ENCODE data around the gene TRMT44.

Gene TRMT44

GRCh38 chr4:8407316-8407715 is 33.3 kb upstream of the TRMT44 start:
- Histone ChIP-seq H3K9me3 (ENCODE audit: insufficient read depth, low read depth, low read length) (no peaks in the 10 kb centered on the region), H3K27me3 (ENCODE audit: insufficient read depth, low read length) (no peaks in the 10 kb centered on the region), H3K36me3 (ENCODE audit: insufficient read depth, low read length) (peaks cover 5% of the 10 kb centered on the region; the same call in 1 of the 2 replicates), H3K4me1 (ENCODE audit: insufficient read depth, low read length) (peaks cover 5% of the 10 kb centered on the region), H3K27ac (ENCODE audit: low read depth, low read length) (no peak overlapping the region), H3K9ac (ENCODE audit: low read depth, low read length) (no peak overlapping the region), H3K4me3 (ENCODE audit: low read length) (no peak overlapping the region)
- WGBS = 96% methylated on average over 14 of the region's 14 CpGs

- no peaks in the 10 kb centered on the region for H3K9me3 ChIP-seq (ENCODE audit: insufficient read depth, low read depth, low read length)
- 94% methylated on average over 9 of the region's 9 CpGs for WGBS
- peaks cover 5% of the 10 kb centered on the region for H3K4me1 ChIP-seq (ENCODE audit: insufficient read depth, low read length)
- no peak overlapping the region for H3K9ac ChIP-seq (ENCODE audit: low read depth, low read length)
- H3K4me3 ChIP-seq (ENCODE audit: low read length) = no peak overlapping the region
- peaks cover 5% of the 10 kb centered on the region; the same call in 1 of the 2 replicates for H3K36me3 ChIP-seq (ENCODE audit: insufficient read depth, low read length)
- no peaks in the 10 kb centered on the region for H3K27me3 ChIP-seq (ENCODE audit: insufficient read depth, low read length)
- H3K27ac ChIP-seq (ENCODE audit: low read depth, low read length) = no peak overlapping the region
Observed at GRCh38 chr4:8407756-8408155, 32.8 kb upstream of the TRMT44 start.

- 92% methylated on average over 17 of the region's 17 CpGs for WGBS
- H3K27me3 ChIP-seq (ENCODE audit: insufficient read depth, low read length) = no peaks in the 10 kb centered on the region
- peaks cover 5% of the 10 kb centered on the region; the same call in 1 of the 2 replicates for H3K36me3 ChIP-seq (ENCODE audit: insufficient read depth, low read length)
- H3K9me3 ChIP-seq (ENCODE audit: insufficient read depth, low read depth, low read length) = no peaks in the 10 kb centered on the region
- no peak overlapping the region for H3K9ac ChIP-seq (ENCODE audit: low read depth, low read length)
- peaks cover 5% of the 10 kb centered on the region for H3K4me1 ChIP-seq (ENCODE audit: insufficient read depth, low read length)
- no peak overlapping the region for H3K4me3 ChIP-seq (ENCODE audit: low read length)
- no peak overlapping the region for H3K27ac ChIP-seq (ENCODE audit: low read depth, low read length)
Observed at GRCh38 chr4:8409264-8410065, 31.1 kb upstream of the TRMT44 start.

- Histone ChIP-seq H3K4me3 (ENCODE audit: low read length) (no peak overlapping the region), H3K9ac (ENCODE audit: low read depth, low read length) (no peak overlapping the region), H3K36me3 (ENCODE audit: insufficient read depth, low read length) (peaks cover 12% of the 10 kb centered on the region; the same call in 1 of the 2 replicates), H3K9me3 (ENCODE audit: insufficient read depth, low read depth, low read length) (no peaks in the 10 kb centered on the region), H3K27ac (ENCODE audit: low read depth, low read length) (no peak overlapping the region), H3K4me1 (ENCODE audit: insufficient read depth, low read length) (peaks cover 5% of the 10 kb centered on the region), H3K27me3 (ENCODE audit: insufficient read depth, low read length) (no peaks in the 10 kb centered on the region)
- 87% methylated on average over 9 of the region's 9 CpGs for WGBS
Observed at GRCh38 chr4:8410066-8410625, 30.4 kb upstream of the TRMT44 start.

- Histone ChIP-seq H3K27ac (ENCODE audit: low read depth, low read length) (no peak overlapping the region), H3K9ac (ENCODE audit: low read depth, low read length) (no peak overlapping the region), H3K9me3 (ENCODE audit: insufficient read depth, low read depth, low read length) (no peaks in the 10 kb centered on the region), H3K36me3 (ENCODE audit: insufficient read depth, low read length) (peaks cover 11% of the 10 kb centered on the region; the same call in 1 of the 2 replicates), H3K4me1 (ENCODE audit: insufficient read depth, low read length) (peaks cover 5% of the 10 kb centered on the region), H3K27me3 (ENCODE audit: insufficient read depth, low read length) (no peaks in the 10 kb centered on the region), H3K4me3 (ENCODE audit: low read length) (no peak overlapping the region)
- WGBS = 58% methylated on average over 26 of the region's 26 CpGs
Observed at GRCh38 chr4:8410641-8411271, 29.8 kb upstream of the TRMT44 start.

GRCh38 chr4:8411351-8412180 is 29.0 kb upstream of the TRMT44 start:
- peaks cover 11% of the 10 kb centered on the region; the same call in 1 of the 2 replicates for H3K36me3 ChIP-seq (ENCODE audit: insufficient read depth, low read length)
- H3K27me3 ChIP-seq (ENCODE audit: insufficient read depth, low read length) = no peaks in the 10 kb centered on the region
- H3K9me3 ChIP-seq (ENCODE audit: insufficient read depth, low read depth, low read length) = no peaks in the 10 kb centered on the region
- H3K4me1 ChIP-seq (ENCODE audit: insufficient read depth, low read length) = peaks cover 5% of the 10 kb centered on the region
- 92% methylated on average over 13 of the region's 13 CpGs for WGBS
- H3K4me3 ChIP-seq (ENCODE audit: low read length) = no peak overlapping the region
- no peak overlapping the region for H3K9ac ChIP-seq (ENCODE audit: low read depth, low read length)
- H3K27ac ChIP-seq (ENCODE audit: low read depth, low read length) = no peak overlapping the region

- Histone ChIP-seq H3K4me3 (ENCODE audit: low read length) (no peak overlapping the region), H3K4me1 (ENCODE audit: insufficient read depth, low read length) (peaks cover 5% of the 10 kb centered on the region), H3K36me3 (ENCODE audit: insufficient read depth, low read length) (peaks cover 11% of the 10 kb centered on the region; the same call in 1 of the 2 replicates), H3K9ac (ENCODE audit: low read depth, low read length) (no peak overlapping the region), H3K27ac (ENCODE audit: low read depth, low read length) (no peak overlapping the region), H3K27me3 (ENCODE audit: insufficient read depth, low read length) (no peaks in the 10 kb centered on the region), H3K9me3 (ENCODE audit: insufficient read depth, low read depth, low read length) (no peaks in the 10 kb centered on the region)
- WGBS = 95% methylated on average over 5 of the region's 5 CpGs
Observed at GRCh38 chr4:8412288-8412687, 28.3 kb upstream of the TRMT44 start.

GRCh38 chr4:8414377-8414776 is 26.2 kb upstream of the TRMT44 start:
- 94% methylated on average over 2 of the region's 2 CpGs for WGBS
- no peak overlapping the region for H3K9ac ChIP-seq (ENCODE audit: low read depth, low read length)
- no peak overlapping the region for H3K27ac ChIP-seq (ENCODE audit: low read depth, low read length)
- no peaks in the 10 kb centered on the region for H3K27me3 ChIP-seq (ENCODE audit: insufficient read depth, low read length)
- peaks cover 11% of the 10 kb centered on the region; the same call in 1 of the 2 replicates for H3K36me3 ChIP-seq (ENCODE audit: insufficient read depth, low read length)
- no peaks in the 10 kb centered on the region for H3K9me3 ChIP-seq (ENCODE audit: insufficient read depth, low read depth, low read length)
- peaks cover 5% of the 10 kb centered on the region for H3K4me1 ChIP-seq (ENCODE audit: insufficient read depth, low read length)
- no peak overlapping the region for H3K4me3 ChIP-seq (ENCODE audit: low read length)

- 92% methylated on average over 11 of the region's 11 CpGs for WGBS
- no peaks in the 10 kb centered on the region for H3K9me3 ChIP-seq (ENCODE audit: insufficient read depth, low read depth, low read length)
- no peak overlapping the region for H3K27ac ChIP-seq (ENCODE audit: low read depth, low read length)
- H3K9ac ChIP-seq (ENCODE audit: low read depth, low read length) = no peak overlapping the region
- H3K36me3 ChIP-seq (ENCODE audit: insufficient read depth, low read length) = peaks cover 11% of the 10 kb centered on the region; the same call in 1 of the 2 replicates
- no peak overlapping the region for H3K4me3 ChIP-seq (ENCODE audit: low read length)
- no peaks in the 10 kb centered on the region for H3K27me3 ChIP-seq (ENCODE audit: insufficient read depth, low read length)
- no peaks in the 10 kb centered on the region for H3K4me1 ChIP-seq (ENCODE audit: insufficient read depth, low read length)
Observed at GRCh38 chr4:8417071-8417614, 23.4 kb upstream of the TRMT44 start.

- Histone ChIP-seq H3K27ac (ENCODE audit: low read depth, low read length) (no peak overlapping the region), H3K9ac (ENCODE audit: low read depth, low read length) (no peak overlapping the region), H3K27me3 (ENCODE audit: insufficient read depth, low read length) (no peaks in the 10 kb centered on the region), H3K4me1 (ENCODE audit: insufficient read depth, low read length) (no peaks in the 10 kb centered on the region), H3K4me3 (ENCODE audit: low read length) (no peak overlapping the region), H3K36me3 (ENCODE audit: insufficient read depth, low read length) (peaks cover 10% of the 10 kb centered on the region; the same call in 1 of the 2 replicates), H3K9me3 (ENCODE audit: insufficient read depth, low read depth, low read length) (no peaks in the 10 kb centered on the region)
- WGBS = 95% methylated on average over 12 of the region's 12 CpGs
Observed at GRCh38 chr4:8419222-8420041, 21.1 kb upstream of the TRMT44 start.

All from HUES64 (cell line).